ENCODE results near the gene DNER. TPM values are rescaled to one million over a fixed set of nuclear protein-coding genes. Genes with fewer than 3 reads are reported as not detected.

The DNER gene
- total and polyA plus RNA-seq, 2 experiments from 2014 or later: 4.7 to 8.8 TPM

DNA sequence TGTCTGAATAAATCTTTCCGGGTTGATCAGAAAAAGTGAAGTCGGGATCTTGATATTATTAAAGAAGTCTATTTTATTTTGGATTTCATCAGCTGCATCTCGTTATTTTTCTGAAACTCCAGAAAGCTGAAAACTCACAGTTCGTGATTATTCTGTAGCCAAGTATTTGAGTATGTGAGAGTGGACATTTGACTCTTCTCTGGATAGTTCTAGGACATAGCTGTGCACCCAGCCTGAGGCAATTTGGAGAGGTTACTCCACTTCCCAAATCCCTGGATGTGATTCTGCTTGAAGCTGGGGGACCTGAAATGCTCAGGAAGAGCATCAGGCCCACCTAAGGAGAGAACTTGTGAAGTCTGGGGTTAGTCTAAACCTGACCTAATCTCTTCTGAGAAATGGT, 325.6 kb downstream of the DNER start:
- Mint-ChIP-seq H3K9me3 (peaks cover 49% of the 10 kb centered on the region), H3K27me3 (ENCODE audit: insufficient read depth, low read depth, poor library complexity) (no peaks in the 10 kb centered on the region), H3K27ac (no peak overlapping the region), H3K36me3 (ENCODE audit: low read depth) (peaks cover 26% of the 10 kb centered on the region; the same call in 2 of the 3 replicates), H3K4me1 (no peaks in the 10 kb centered on the region), H3K4me3 (no peak overlapping the region)
- Histone ChIP-seq H2AFZ (no peak overlapping the region), H3K27ac (ENCODE audit: low read depth) (no peak overlapping the region), H4K20me1 (replicated peaks; ENCODE audit: insufficient read depth) (no peaks in the 10 kb centered on the region), H3K27me3 (ENCODE audit: insufficient read depth) (no peaks in the 10 kb centered on the region), H3F3A (replicated peaks; ENCODE audit: low read depth) (no peaks in the 10 kb centered on the region), H3K36me3 (ENCODE audit: insufficient read depth) (no peaks in the 10 kb centered on the region; the same call in 1 of the 2 replicates), H3K4me3 (no peak overlapping the region), H3K4me2 (no peak overlapping the region), H3K4me1 (ENCODE audit: insufficient read depth) (no peaks in the 10 kb centered on the region), H3K9me2 (ENCODE audit: insufficient read depth) (no peaks in the 10 kb centered on the region), H3K79me2 (replicated peaks; ENCODE audit: insufficient read depth) (no peaks in the 10 kb centered on the region)
- TF ChIP-seq, protein P1, sequence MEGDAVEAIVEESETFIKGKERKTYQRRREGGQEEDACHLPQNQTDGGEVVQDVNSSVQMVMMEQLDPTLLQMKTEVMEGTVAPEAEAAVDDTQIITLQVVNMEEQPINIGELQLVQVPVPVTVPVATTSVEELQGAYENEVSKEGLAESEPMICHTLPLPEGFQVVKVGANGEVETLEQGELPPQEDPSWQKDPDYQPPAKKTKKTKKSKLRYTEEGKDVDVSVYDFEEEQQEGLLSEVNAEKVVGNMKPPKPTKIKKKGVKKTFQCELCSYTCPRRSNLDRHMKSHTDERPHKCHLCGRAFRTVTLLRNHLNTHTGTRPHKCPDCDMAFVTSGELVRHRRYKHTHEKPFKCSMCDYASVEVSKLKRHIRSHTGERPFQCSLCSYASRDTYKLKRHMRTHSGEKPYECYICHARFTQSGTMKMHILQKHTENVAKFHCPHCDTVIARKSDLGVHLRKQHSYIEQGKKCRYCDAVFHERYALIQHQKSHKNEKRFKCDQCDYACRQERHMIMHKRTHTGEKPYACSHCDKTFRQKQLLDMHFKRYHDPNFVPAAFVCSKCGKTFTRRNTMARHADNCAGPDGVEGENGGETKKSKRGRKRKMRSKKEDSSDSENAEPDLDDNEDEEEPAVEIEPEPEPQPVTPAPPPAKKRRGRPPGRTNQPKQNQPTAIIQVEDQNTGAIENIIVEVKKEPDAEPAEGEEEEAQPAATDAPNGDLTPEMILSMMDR (conservative IDR thresholded peaks at IDR 0.05; ENCODE audit: low read depth in 2 of 2): no peak
- TF ChIP-seq ZNF114 (CRISPR knock-in tag; IDR thresholded peaks at IDR 0.05) (no peak), ZNF331 (CRISPR knock-in tag; IDR thresholded peaks at IDR 0.05; ENCODE audit: low read depth) (no peak)
- TF ChIP-seq, protein P2, sequence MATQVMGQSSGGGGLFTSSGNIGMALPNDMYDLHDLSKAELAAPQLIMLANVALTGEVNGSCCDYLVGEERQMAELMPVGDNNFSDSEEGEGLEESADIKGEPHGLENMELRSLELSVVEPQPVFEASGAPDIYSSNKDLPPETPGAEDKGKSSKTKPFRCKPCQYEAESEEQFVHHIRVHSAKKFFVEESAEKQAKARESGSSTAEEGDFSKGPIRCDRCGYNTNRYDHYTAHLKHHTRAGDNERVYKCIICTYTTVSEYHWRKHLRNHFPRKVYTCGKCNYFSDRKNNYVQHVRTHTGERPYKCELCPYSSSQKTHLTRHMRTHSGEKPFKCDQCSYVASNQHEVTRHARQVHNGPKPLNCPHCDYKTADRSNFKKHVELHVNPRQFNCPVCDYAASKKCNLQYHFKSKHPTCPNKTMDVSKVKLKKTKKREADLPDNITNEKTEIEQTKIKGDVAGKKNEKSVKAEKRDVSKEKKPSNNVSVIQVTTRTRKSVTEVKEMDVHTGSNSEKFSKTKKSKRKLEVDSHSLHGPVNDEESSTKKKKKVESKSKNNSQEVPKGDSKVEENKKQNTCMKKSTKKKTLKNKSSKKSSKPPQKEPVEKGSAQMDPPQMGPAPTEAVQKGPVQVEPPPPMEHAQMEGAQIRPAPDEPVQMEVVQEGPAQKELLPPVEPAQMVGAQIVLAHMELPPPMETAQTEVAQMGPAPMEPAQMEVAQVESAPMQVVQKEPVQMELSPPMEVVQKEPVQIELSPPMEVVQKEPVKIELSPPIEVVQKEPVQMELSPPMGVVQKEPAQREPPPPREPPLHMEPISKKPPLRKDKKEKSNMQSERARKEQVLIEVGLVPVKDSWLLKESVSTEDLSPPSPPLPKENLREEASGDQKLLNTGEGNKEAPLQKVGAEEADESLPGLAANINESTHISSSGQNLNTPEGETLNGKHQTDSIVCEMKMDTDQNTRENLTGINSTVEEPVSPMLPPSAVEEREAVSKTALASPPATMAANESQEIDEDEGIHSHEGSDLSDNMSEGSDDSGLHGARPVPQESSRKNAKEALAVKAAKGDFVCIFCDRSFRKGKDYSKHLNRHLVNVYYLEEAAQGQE (IDR thresholded peaks at IDR 0.05; ENCODE audit: unreplicated experiment): no peak
- no peak for DNase-seq (ENCODE audit: low spot score)
- ATAC-seq: no peak

DNA sequence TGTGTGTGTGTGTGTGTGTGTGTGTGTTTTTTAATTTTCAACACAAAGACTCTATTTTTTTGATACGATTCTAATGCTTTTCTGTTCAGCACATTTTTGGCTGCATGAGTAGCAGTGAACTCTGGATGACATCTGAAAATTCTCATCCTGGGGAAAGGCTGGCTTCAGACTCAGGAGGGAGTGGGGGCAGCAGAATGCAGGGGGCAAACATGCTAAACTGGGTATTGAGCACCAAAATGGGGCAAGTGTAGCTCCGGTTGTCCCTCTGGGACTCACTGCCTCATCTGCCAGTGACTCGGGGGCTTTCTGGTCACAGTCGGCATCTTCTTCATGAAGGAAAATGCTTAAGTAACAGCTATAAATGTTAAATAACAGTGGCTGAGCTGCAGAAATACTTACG, 326.5 kb downstream of the DNER start:
- Histone ChIP-seq H3K9me2 (ENCODE audit: insufficient read depth) (no peaks in the 10 kb centered on the region), H3K4me1 (ENCODE audit: insufficient read depth) (no peaks in the 10 kb centered on the region), H3K4me2 (no peak overlapping the region), H3K36me3 (ENCODE audit: insufficient read depth) (no peaks in the 10 kb centered on the region; the same call in 1 of the 2 replicates), H3K27ac (ENCODE audit: low read depth) (no peak overlapping the region), H3K27me3 (ENCODE audit: insufficient read depth) (no peaks in the 10 kb centered on the region), H3K79me2 (replicated peaks; ENCODE audit: insufficient read depth) (no peaks in the 10 kb centered on the region), H4K20me1 (replicated peaks; ENCODE audit: insufficient read depth) (no peaks in the 10 kb centered on the region), H2AFZ (no peak overlapping the region), H3K4me3 (no peak overlapping the region), H3F3A (replicated peaks; ENCODE audit: low read depth) (no peaks in the 10 kb centered on the region)
- no peak for ATAC-seq
- no peak overlapping the region for H3K27ac Mint-ChIP-seq
- no peaks in the 10 kb centered on the region for H3K27me3 Mint-ChIP-seq (ENCODE audit: insufficient read depth, low read depth, poor library complexity)
- H3K9me3 Mint-ChIP-seq: peaks cover 50% of the 10 kb centered on the region
- DNase-seq (ENCODE audit: low spot score): no peak
- H3K4me3 Mint-ChIP-seq: no peak overlapping the region
- H3K4me1 Mint-ChIP-seq: no peaks in the 10 kb centered on the region
- peaks cover 30% of the 10 kb centered on the region; the same call in 2 of the 3 replicates for H3K36me3 Mint-ChIP-seq (ENCODE audit: low read depth)
- TF ChIP-seq, protein P2 (IDR thresholded peaks at IDR 0.05; ENCODE audit: unreplicated experiment): no peak
- TF ChIP-seq POLR2AphosphoS5 (IDR thresholded peaks at IDR 0.05; ENCODE audit: low read depth) (no peak), JUNB (IDR thresholded peaks at IDR 0.05; ENCODE audit: unreplicated experiment) (no peak), ZNF331 (CRISPR knock-in tag; IDR thresholded peaks at IDR 0.05; ENCODE audit: low read depth) (no peak), CREB1 (CRISPR knock-in tag; IDR thresholded peaks at IDR 0.05; ENCODE audit: low read depth) (no peak), ZNF114 (CRISPR knock-in tag; IDR thresholded peaks at IDR 0.05) (no peak)
- TF ChIP-seq, protein P3, sequence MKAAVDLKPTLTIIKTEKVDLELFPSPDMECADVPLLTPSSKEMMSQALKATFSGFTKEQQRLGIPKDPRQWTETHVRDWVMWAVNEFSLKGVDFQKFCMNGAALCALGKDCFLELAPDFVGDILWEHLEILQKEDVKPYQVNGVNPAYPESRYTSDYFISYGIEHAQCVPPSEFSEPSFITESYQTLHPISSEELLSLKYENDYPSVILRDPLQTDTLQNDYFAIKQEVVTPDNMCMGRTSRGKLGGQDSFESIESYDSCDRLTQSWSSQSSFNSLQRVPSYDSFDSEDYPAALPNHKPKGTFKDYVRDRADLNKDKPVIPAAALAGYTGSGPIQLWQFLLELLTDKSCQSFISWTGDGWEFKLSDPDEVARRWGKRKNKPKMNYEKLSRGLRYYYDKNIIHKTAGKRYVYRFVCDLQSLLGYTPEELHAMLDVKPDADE (IDR thresholded peaks at IDR 0.05): no peak
- TF ChIP-seq, protein P1 (conservative IDR thresholded peaks at IDR 0.05; ENCODE audit: low read depth in 2 of 2): no peak

All from GM23338 (cell line).